Measurements from ENCODE around the gene AGRN. TPM values are rescaled to one million over a fixed set of nuclear protein-coding genes. Genes with fewer than 3 reads are reported as not detected.

Gene AGRN
- total and polyA plus RNA-seq, 4 donors = 1.8 to 22.4 (median 16.9) TPM

- WGBS = 92% methylated on average over 39 of the region's 39 CpGs
- Histone ChIP-seq H3K27ac (ENCODE audit: low read depth in 1 of 2, low read length in 2 of 2) (no peak overlapping the region), H3K9me3 (ENCODE audit: control insufficient read depth in 4 of 4, low read length in 3 of 4) (no peaks in the 10 kb centered on the region), H3K4me1 (ENCODE audit: control insufficient read depth in 4 of 4, insufficient read depth in 4 of 4, low read length in 3 of 4) (no peaks in the 10 kb centered on the region), H3K9ac (ENCODE audit: low read depth in 1 of 2, low read length in 2 of 2) (no peak overlapping the region), H3K4me3 (ENCODE audit: low read depth in 1 of 3, low read length in 3 of 3) (no peak overlapping the region), H3K36me3 (ENCODE audit: control insufficient read depth in 4 of 4, insufficient read depth in 3 of 4, low read depth in 1 of 4, low read length in 3 of 4) (no peaks in the 10 kb centered on the region), H3K27me3 (ENCODE audit: control insufficient read depth in 4 of 4, insufficient read depth in 4 of 4, low read length in 3 of 4) (no peaks in the 10 kb centered on the region)
- no peak for DNase-seq (ENCODE audit: low spot score)
- TF ChIP-seq MAX (IDR thresholded peaks at IDR 0.05) (no peak), NR2F2 (IDR thresholded peaks at IDR 0.05) (no peak)
Measured at GRCh38 chr1:1088029-1088800, 68.3 kb downstream of the AGRN start.

- Histone ChIP-seq H3K27me3 (ENCODE audit: control insufficient read depth in 4 of 4, insufficient read depth in 4 of 4, low read length in 3 of 4) (no peaks in the 10 kb centered on the region), H3K27ac (ENCODE audit: low read depth in 1 of 2, low read length in 2 of 2) (no peak overlapping the region), H3K4me1 (ENCODE audit: control insufficient read depth in 4 of 4, insufficient read depth in 4 of 4, low read length in 3 of 4) (no peaks in the 10 kb centered on the region), H3K9me3 (ENCODE audit: control insufficient read depth in 4 of 4, low read length in 3 of 4) (no peaks in the 10 kb centered on the region), H3K36me3 (ENCODE audit: control insufficient read depth in 4 of 4, insufficient read depth in 3 of 4, low read depth in 1 of 4, low read length in 3 of 4) (no peaks in the 10 kb centered on the region), H3K4me3 (ENCODE audit: low read depth in 1 of 3, low read length in 3 of 3) (no peak overlapping the region), H3K9ac (ENCODE audit: low read depth in 1 of 2, low read length in 2 of 2) (no peak overlapping the region)
- 96% methylated on average over 46 of the region's 46 CpGs for WGBS
- no peak for DNase-seq (ENCODE audit: low spot score)
- TF ChIP-seq ATF3 (IDR thresholded peaks at IDR 0.05) = no peak
- no peak for TF ChIP-seq NR2F2 (IDR thresholded peaks at IDR 0.05)
- TF ChIP-seq TAF1 (conservative IDR thresholded peaks at IDR 0.05) = no peak
- TF ChIP-seq EGR1 (IDR thresholded peaks at IDR 0.05; ENCODE audit: low read depth in 2 of 2) = no peak
- TF ChIP-seq MAX (IDR thresholded peaks at IDR 0.05) = no peak
- no peak for TF ChIP-seq RXRA (IDR thresholded peaks at IDR 0.05)
- TF ChIP-seq FOXA1 (IDR thresholded peaks at IDR 0.05) = no peak
- no peak for TF ChIP-seq HNF4A (conservative IDR thresholded peaks at IDR 0.05)
- TF ChIP-seq JUND (IDR thresholded peaks at IDR 0.05) = no peak
- no peak for TF ChIP-seq RAD21 (IDR thresholded peaks at IDR 0.05)
- no peak for TF ChIP-seq REST (IDR thresholded peaks at IDR 0.05)
- no peak for TF ChIP-seq YY1 (IDR thresholded peaks at IDR 0.05)
- no peak for TF ChIP-seq ZBTB33 (IDR thresholded peaks at IDR 0.05)
- no peak for TF ChIP-seq HNF4G (IDR thresholded peaks at IDR 0.05)
- no peak for TF ChIP-seq GABPA (IDR thresholded peaks at IDR 0.05 in 1 of 2, conservative IDR thresholded peaks at IDR 0.05 in 1 of 2)
- no peak for TF ChIP-seq FOXA2 (IDR thresholded peaks at IDR 0.05)
- no peak for TF ChIP-seq SP1 (IDR thresholded peaks at IDR 0.05)
- TF ChIP-seq CTCF (IDR thresholded peaks at IDR 0.05; ENCODE audit: low read depth, low read length, missing input control) = no peak
Measured at GRCh38 chr1:1088801-1089680, 69.1 kb downstream of the AGRN start.
